H1 (cell line): ENCODE measurements around the gene PTPN13. TPM values are rescaled to one million over a fixed set of nuclear protein-coding genes. Genes with fewer than 3 reads are reported as not detected.

Source experiments
- CEBPB ChIP-seq: IDR thresholded peaks from 2 replicates; pipeline ENCODE4 v1.6.1; 2012; ENCODE audit warnings: low read depth, low read length
- JUND ChIP-seq: IDR thresholded peaks from 2 replicates; pipeline ENCODE4 v1.6.1; 2011; ENCODE audit warnings: mild to moderate bottlenecking, improper control_type of control experiment, low read length
- KDM5A ChIP-seq: fragments of 200-600 bp; IDR thresholded peaks from 2 replicates; pipeline ENCODE4 v1.7.1; 2012; ENCODE audit warnings: mild to moderate bottlenecking, low read length, inconsistent platforms, mixed read lengths
- RNF2 ChIP-seq: fragments of 200-900, 300-1000 bp; sonication (generic); IDR thresholded peaks from 2 replicates; pipeline ENCODE4 v1.7.1; 2016; ENCODE audit warnings: borderline replicate concordance, low read depth, mild to moderate bottlenecking, antibody characterized with exemption, low read length; ENCODE audit not compliant: poor library complexity, severe bottlenecking; ENCODE audit errors: missing control alignments
- SRF ChIP-seq: IDR thresholded peaks from 2 replicates; pipeline ENCODE4 v1.6.1; 2011; ENCODE audit warnings: mild to moderate bottlenecking, low read depth, low read length, moderate library complexity
- YY1 ChIP-seq: IDR thresholded peaks from 2 replicates; pipeline ENCODE4 v1.6.1; 2011; ENCODE audit warnings: low read depth, mild to moderate bottlenecking, low read length
- polyA plus RNA-seq, 7 experiments: library from polyadenylated mRNA; depleted of rRNA in 3 of 7; stranded (reverse) in 5 of 7; unstranded in 2 of 7; fragments of >200 nt in 5 of 7; fragments of 200-250 nt in 2 of 7; gene quantifications; 1 replicate in 5 of 7; 2 replicates in 1 of 7; 4 replicates in 1 of 7; pipeline versions ENCODE4 v1.2.1 to v1.2.3, GENCODE V29; 2011 to 2013; ENCODE audit warnings: missing spikeins in 2 of 7, mixed read lengths in 2 of 7
- total RNA-seq: library from RNA; stranded (reverse); fragmentation: NEBNext Ultra II Directional; extraction: Animal tissue kit (Norgen Biotek cat#: 25700); gene quantifications from 2 replicates; pipeline ENCODE4 v1.2.1, GENCODE V29; 2021
- TF ChIP-seq, protein P1 (sequence below), 3 experiments: IDR thresholded peaks; 1 replicate in 2 of 3; 2 replicates in 1 of 3; pipeline versions ENCODE4 v1.5.1 to v1.6.1; 2011; ENCODE audit warnings: low read length in 3 of 3, mild to moderate bottlenecking in 3 of 3, inconsistent platforms in 2 of 3, low read depth in 1 of 3, moderate library complexity in 1 of 3; ENCODE audit not compliant: insufficient read depth in 1 of 3; ENCODE audit errors: control extremely low read depth in 1 of 3

PTPN13 gene
- total and polyA plus RNA-seq, 2 of the 8 experiments (the other 6 are each of a cell fraction or from before 2014, with no cell fraction given) = 12.7 to 57.9 TPM

DNA sequence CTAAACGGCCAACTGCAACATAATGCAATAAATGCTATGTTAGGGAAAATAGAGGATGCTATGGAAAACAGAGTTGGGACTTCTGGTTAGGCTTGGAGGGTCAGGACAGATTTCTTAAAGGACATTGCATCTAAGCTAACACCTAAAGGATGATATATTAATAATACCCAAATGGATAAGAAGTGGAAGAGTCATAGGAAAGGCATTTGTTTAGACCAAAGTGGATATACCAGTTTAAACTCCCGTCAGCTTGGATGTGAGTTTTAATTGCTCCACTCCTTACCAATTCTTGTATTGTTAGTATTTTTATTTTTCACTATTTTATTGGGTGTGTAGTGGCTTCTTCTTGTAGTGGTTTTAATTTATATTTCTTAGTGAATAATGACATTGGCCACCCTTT, 93.9 kb downstream of the PTPN13 start (continued):
- TF ChIP-seq, protein P1, sequence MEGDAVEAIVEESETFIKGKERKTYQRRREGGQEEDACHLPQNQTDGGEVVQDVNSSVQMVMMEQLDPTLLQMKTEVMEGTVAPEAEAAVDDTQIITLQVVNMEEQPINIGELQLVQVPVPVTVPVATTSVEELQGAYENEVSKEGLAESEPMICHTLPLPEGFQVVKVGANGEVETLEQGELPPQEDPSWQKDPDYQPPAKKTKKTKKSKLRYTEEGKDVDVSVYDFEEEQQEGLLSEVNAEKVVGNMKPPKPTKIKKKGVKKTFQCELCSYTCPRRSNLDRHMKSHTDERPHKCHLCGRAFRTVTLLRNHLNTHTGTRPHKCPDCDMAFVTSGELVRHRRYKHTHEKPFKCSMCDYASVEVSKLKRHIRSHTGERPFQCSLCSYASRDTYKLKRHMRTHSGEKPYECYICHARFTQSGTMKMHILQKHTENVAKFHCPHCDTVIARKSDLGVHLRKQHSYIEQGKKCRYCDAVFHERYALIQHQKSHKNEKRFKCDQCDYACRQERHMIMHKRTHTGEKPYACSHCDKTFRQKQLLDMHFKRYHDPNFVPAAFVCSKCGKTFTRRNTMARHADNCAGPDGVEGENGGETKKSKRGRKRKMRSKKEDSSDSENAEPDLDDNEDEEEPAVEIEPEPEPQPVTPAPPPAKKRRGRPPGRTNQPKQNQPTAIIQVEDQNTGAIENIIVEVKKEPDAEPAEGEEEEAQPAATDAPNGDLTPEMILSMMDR (IDR thresholded peaks at IDR 0.05; ENCODE audit: control extremely low read depth in 1 of 3, insufficient read depth in 1 of 3, low read depth in 1 of 3, low read length in 3 of 3) = no peak
- no peak for TF ChIP-seq KDM5A
- TF ChIP-seq RNF2 = no peak
- TF ChIP-seq YY1 = no peak
- TF ChIP-seq JUND = no peak
- no peak for TF ChIP-seq SRF
- no peak for TF ChIP-seq CEBPB
